Posterior cingulate gyrus (tissue), 11 donors: ENCODE data around the gene PSMA7.

Source experiments
- DNase-seq, 10 donors: peaks; one replicate each; pipeline versions ENCODE4 v3.0.0 to v3.0.0-alpha.2; 2020 to 2021; ENCODE audit warnings: mixed read lengths in 3 of 10
- intact Hi-C: fragments of 100-400 bp; cut with DNase I; formaldehyde crosslinking; loops from one replicate; pipeline ENCODE4 v1.15.1; 2023

The PSMA7 gene

GRCh38 chr20:62105592-62105991 lies 37.6 kb downstream of the PSMA7 start:
- no peak for DNase-seq
- intact Hi-C loops, result no loop called here

GRCh38 chr20:62104791-62105345 lies 38.3 kb downstream of the PSMA7 start:
- intact Hi-C loops, result no loop called here

GRCh38 chr20:62104234-62104789 lies 38.9 kb downstream of the PSMA7 start:
- intact Hi-C loops, result no loop called here
- peak in 2 of 10 donors; percentile 48 to 55 for DNase-seq

More at GRCh38 chr20:62104791-62105345, 38.3 kb downstream of the PSMA7 start:
- DNase-seq, result peak in 2 of 10 donors; percentile 5 to 8

GRCh38 chr20:62103508-62104233 lies 39.5 kb downstream of the PSMA7 start:
- intact Hi-C loops, result no loop called here
- DNase-seq, result peak in 2 of 10 donors; percentile 45 to 57

GRCh38 chr20:62101078-62101477 lies 42.1 kb downstream of the PSMA7 start:
- no peak for DNase-seq
- intact Hi-C loops, result no loop called here

- intact Hi-C loops, result no loop called here
- DNase-seq, result peak in 1 of 10 donors; percentile 55
Measured at GRCh38 chr20:62097881-62098407, 45.2 kb downstream of the PSMA7 start.

- intact Hi-C loops, result no loop called here
- peak in 1 of 10 donors; percentile 78 for DNase-seq
Measured at GRCh38 chr20:62096421-62097380, 46.5 kb downstream of the PSMA7 start.

- peak in 2 of 10 donors; percentile 26 to 31 for DNase-seq
- intact Hi-C loops, result no loop called here
Measured at GRCh38 chr20:62089393-62089792, 53.8 kb downstream of the PSMA7 start.

GRCh38 chr20:62088258-62089127 lies 54.7 kb downstream of the PSMA7 start:
- intact Hi-C loops, result no loop called here
- DNase-seq, result peak in 1 of 10 donors; percentile 1

- intact Hi-C loops, result no loop called here
- DNase-seq, result peak in 2 of 10 donors; percentile 7 to 10
Measured at GRCh38 chr20:62087632-62088031, 55.6 kb downstream of the PSMA7 start.

GRCh38 chr20:62087227-62087626 lies 56.0 kb downstream of the PSMA7 start:
- peak in 2 of 10 donors; percentile 24 to 50 for DNase-seq
- intact Hi-C loops, result no loop called here
